ENCODE data around the gene DEDD2. TPM values are rescaled to one million over a fixed set of nuclear protein-coding genes. Genes with fewer than 3 reads are reported as not detected.

Gene DEDD2
- polyA plus RNA-seq, 3 donors = 125 to 141 (median 133) TPM

- Histone ChIP-seq H3K27me3 (ENCODE audit: control insufficient read depth in 2 of 2, insufficient read depth in 2 of 2, low read length in 2 of 2) (no peaks in the 10 kb centered on the region), H3K79me2 (ENCODE audit: insufficient read depth, low read length) (peaks cover 35% of the 10 kb centered on the region), H3K36me3 (replicated peaks in 1 of 2; ENCODE audit: control insufficient read depth in 1 of 2, insufficient read depth in 2 of 2, low read length in 2 of 2) (peaks cover 90 to 99% of the 10 kb centered on the region in 2 donors), H3K27ac (ENCODE audit: low read depth in 1 of 2, low read length in 2 of 2) (peak overlapping the region in 1 of 2 donors; percentile 45), H3K9me3 (replicated peaks in 1 of 2; ENCODE audit: control insufficient read depth in 1 of 2, insufficient read depth in 1 of 2, low read length in 2 of 2) (no peaks in the 10 kb centered on the region), H3K4me3 (replicated peaks in 1 of 3; ENCODE audit: low read depth in 2 of 3, low read length in 3 of 3) (no peak overlapping the region), H3K9ac (ENCODE audit: insufficient read depth, low read length, poor library complexity, severe bottlenecking) (no peak overlapping the region), H3K4me2 (replicated peaks; ENCODE audit: extremely low read depth, low read length, poor library complexity, severe bottlenecking) (no peak overlapping the region), H4K20me1 (ENCODE audit: insufficient read depth, low read length) (peaks cover 96% of the 10 kb centered on the region), H3K4me1 (ENCODE audit: control insufficient read depth in 1 of 2, insufficient read depth in 2 of 2, low read length in 2 of 2) (no peaks in the 10 kb centered on the region), H2AFZ (ENCODE audit: insufficient read depth, low read depth, low read length, poor library complexity, severe bottlenecking) (no peak overlapping the region)
- H3K9me3 Mint-ChIP-seq = no peaks in the 10 kb centered on the region
- no CpG with 5 or more reads among the region's 4 CpGs for WGBS (ENCODE audit: insufficient coverage)
- intact Hi-C loops (cut with micrococcal nuclease) = loop anchor here in 1 of 2 donors (10.0 kb wide), 1 partner anchor 126 kb away; no protein-coding TSS in a partner anchor
- peaks cover 10% of the 10 kb centered on the region for H3K4me1 Mint-ChIP-seq
- no peak for DNase-seq
- H3K27ac Mint-ChIP-seq = peak overlapping the region in 2 of 7 donors; percentile 35 to 68
- no peak overlapping the region for H3K4me3 Mint-ChIP-seq
- peaks cover 83 to 96% of the 10 kb centered on the region in 2 donors for H3K36me3 Mint-ChIP-seq
- no peaks in the 10 kb centered on the region for H3K27me3 Mint-ChIP-seq (ENCODE audit: low read depth in 3 of 3)
- TF ChIP-seq, protein P1, sequence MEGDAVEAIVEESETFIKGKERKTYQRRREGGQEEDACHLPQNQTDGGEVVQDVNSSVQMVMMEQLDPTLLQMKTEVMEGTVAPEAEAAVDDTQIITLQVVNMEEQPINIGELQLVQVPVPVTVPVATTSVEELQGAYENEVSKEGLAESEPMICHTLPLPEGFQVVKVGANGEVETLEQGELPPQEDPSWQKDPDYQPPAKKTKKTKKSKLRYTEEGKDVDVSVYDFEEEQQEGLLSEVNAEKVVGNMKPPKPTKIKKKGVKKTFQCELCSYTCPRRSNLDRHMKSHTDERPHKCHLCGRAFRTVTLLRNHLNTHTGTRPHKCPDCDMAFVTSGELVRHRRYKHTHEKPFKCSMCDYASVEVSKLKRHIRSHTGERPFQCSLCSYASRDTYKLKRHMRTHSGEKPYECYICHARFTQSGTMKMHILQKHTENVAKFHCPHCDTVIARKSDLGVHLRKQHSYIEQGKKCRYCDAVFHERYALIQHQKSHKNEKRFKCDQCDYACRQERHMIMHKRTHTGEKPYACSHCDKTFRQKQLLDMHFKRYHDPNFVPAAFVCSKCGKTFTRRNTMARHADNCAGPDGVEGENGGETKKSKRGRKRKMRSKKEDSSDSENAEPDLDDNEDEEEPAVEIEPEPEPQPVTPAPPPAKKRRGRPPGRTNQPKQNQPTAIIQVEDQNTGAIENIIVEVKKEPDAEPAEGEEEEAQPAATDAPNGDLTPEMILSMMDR (IDR thresholded peaks at IDR 0.05) = no peak
Measured at GRCh38 chr19:42230571-42230970, 13.1 kb upstream of the DEDD2 start.

- H3K4me1 Mint-ChIP-seq = peaks cover 10% of the 10 kb centered on the region
- 68% methylated on average over 4 of the region's 8 CpGs for WGBS (ENCODE audit: insufficient coverage)
Measured at GRCh38 chr19:42229855-42230351, 12.4 kb upstream of the DEDD2 start.

More at GRCh38 chr19:42229855-42230351, 12.4 kb upstream of the DEDD2 start:
- H3K4me3 ChIP-seq (replicated peaks in 1 of 3; ENCODE audit: low read depth in 2 of 3, low read length in 3 of 3) = no peak overlapping the region
- H3K27ac Mint-ChIP-seq = peak overlapping the region in 4 of 7 donors; percentile 52 to 72 (median 70)
- H3K9me3 ChIP-seq (replicated peaks in 1 of 2; ENCODE audit: control insufficient read depth in 1 of 2, insufficient read depth in 1 of 2, low read length in 2 of 2) = no peaks in the 10 kb centered on the region
- H3K27me3 Mint-ChIP-seq (ENCODE audit: low read depth in 3 of 3) = no peaks in the 10 kb centered on the region
- H3K27ac ChIP-seq (ENCODE audit: low read depth in 1 of 2, low read length in 2 of 2) = peak overlapping the region in 1 of 2 donors; percentile 37
- no peak overlapping the region for H3K4me3 Mint-ChIP-seq
- no peak for DNase-seq
- H4K20me1 ChIP-seq (ENCODE audit: insufficient read depth, low read length) = peaks cover 96% of the 10 kb centered on the region
- no peak overlapping the region for H2AFZ ChIP-seq (ENCODE audit: insufficient read depth, low read depth, low read length, poor library complexity, severe bottlenecking)
- peaks cover 90 to 99% of the 10 kb centered on the region in 2 donors for H3K36me3 ChIP-seq (replicated peaks in 1 of 2; ENCODE audit: control insufficient read depth in 1 of 2, insufficient read depth in 2 of 2, low read length in 2 of 2)
- H3K9ac ChIP-seq (ENCODE audit: insufficient read depth, low read length, poor library complexity, severe bottlenecking) = no peak overlapping the region
- H3K36me3 Mint-ChIP-seq = peaks cover 79 to 96% of the 10 kb centered on the region in 2 donors
- TF ChIP-seq, protein P1 (IDR thresholded peaks at IDR 0.05) = no peak
- intact Hi-C loops (cut with micrococcal nuclease) = loop anchor here in 1 of 2 donors (10.0 kb wide), 1 partner anchor 125 kb away; no protein-coding TSS in a partner anchor
- H3K4me1 ChIP-seq (ENCODE audit: control insufficient read depth in 1 of 2, insufficient read depth in 2 of 2, low read length in 2 of 2) = no peaks in the 10 kb centered on the region
- peaks cover 38% of the 10 kb centered on the region for H3K79me2 ChIP-seq (ENCODE audit: insufficient read depth, low read length)
- no peaks in the 10 kb centered on the region for H3K9me3 Mint-ChIP-seq
- no peaks in the 10 kb centered on the region for H3K27me3 ChIP-seq (ENCODE audit: control insufficient read depth in 2 of 2, insufficient read depth in 2 of 2, low read length in 2 of 2)
- H3K4me2 ChIP-seq (replicated peaks; ENCODE audit: extremely low read depth, low read length, poor library complexity, severe bottlenecking) = no peak overlapping the region
